HepG2 (cell line): ENCODE results near the gene FAM171A2. TPM values are rescaled to one million over a fixed set of nuclear protein-coding genes. Genes with fewer than 3 reads are reported as not detected.
A peak's percentile ranks its signal among the peaks of the same experiment; 100 is the strongest.

Experiments
- FOSL1 ChIP-seq: sonication (generic); formaldehyde crosslinking; IDR thresholded peaks from 2 replicates; pipeline ENCODE4 v1.9.0; 2021; ENCODE audit warnings: missing genetic modification reagents, borderline replicate concordance
- FOXK2 ChIP-seq: fragments of 450-650 bp; IDR thresholded peaks from 2 replicates; pipeline ENCODE4 v1.6.1; 2016
- HNRNPLL ChIP-seq: fragments of 200-400 bp; formaldehyde crosslinking; IDR thresholded peaks from 2 replicates; pipeline ENCODE4 v1.6.1; 2017; ENCODE audit warnings: mild to moderate bottlenecking, low read depth, low read length; ENCODE audit not compliant: poor library complexity, severe bottlenecking
- LBX2 ChIP-seq: sonication (generic); formaldehyde crosslinking; IDR thresholded peaks from 2 replicates; pipeline ENCODE4 v1.5.0; 2020; ENCODE audit warnings: missing genetic modification reagents, mild to moderate bottlenecking, borderline replicate concordance
- MAF1 ChIP-seq: sonication (generic); formaldehyde crosslinking; IDR thresholded peaks from 2 replicates; pipeline ENCODE4 v1.5.0; 2020; ENCODE audit warnings: missing genetic modification reagents, borderline replicate concordance
- MAX ChIP-seq: IDR thresholded peaks from 2 replicates; pipeline ENCODE4 v1.6.1; 2012; ENCODE audit warnings: inconsistent platforms
- MYC ChIP-seq: sonication (generic); formaldehyde crosslinking; IDR thresholded peaks from 2 replicates; pipeline ENCODE4 v1.9.0; 2021; ENCODE audit warnings: missing genetic modification reagents, borderline replicate concordance
- PCBP1 ChIP-seq: fragments of 200-400 bp; formaldehyde crosslinking; IDR thresholded peaks from 2 replicates; pipeline ENCODE4 v1.6.1; 2017; ENCODE audit warnings: mild to moderate bottlenecking, low read depth, low read length, borderline replicate concordance
- SP4 ChIP-seq: sonication (generic); formaldehyde crosslinking; IDR thresholded peaks from 2 replicates; pipeline ENCODE4 v1.8.1; 2023; ENCODE audit warnings: mild to moderate bottlenecking, missing genetic modification reagents
- TFDP1 ChIP-seq: IDR thresholded peaks from 2 replicates; pipeline ENCODE4 v1.6.1; 2016; ENCODE audit warnings: missing compliant biosample characterization, missing genetic modification reagents, borderline replicate concordance
- YY1 ChIP-seq: IDR thresholded peaks from 2 replicates; pipeline ENCODE4 v1.6.1; 2011; ENCODE audit warnings: low read length, low read depth, moderate library complexity, mild to moderate bottlenecking; ENCODE audit not compliant: insufficient read depth, insufficient replicate concordance
- ZFP62 ChIP-seq: sonication (generic); formaldehyde crosslinking; IDR thresholded peaks from 2 replicates; pipeline ENCODE4 v1.4.0; 2020; ENCODE audit warnings: missing genetic modification reagents
- ZMYM4 ChIP-seq: sonication (generic); formaldehyde crosslinking; IDR thresholded peaks from 2 replicates; pipeline ENCODE4 v1.8.1; 2023; ENCODE audit warnings: mild to moderate bottlenecking, missing genetic modification reagents
- ZNF329 ChIP-seq: sonication (generic); formaldehyde crosslinking; IDR thresholded peaks from 2 replicates; pipeline ENCODE4 v1.9.0; 2021; ENCODE audit warnings: low read depth, mild to moderate bottlenecking, missing genetic modification reagents
- ZNF407 ChIP-seq: sonication (generic); formaldehyde crosslinking; IDR thresholded peaks from one replicate; pipeline ENCODE4 v1.5.1; 2020; ENCODE audit warnings: mild to moderate bottlenecking, missing genetic modification reagents; ENCODE audit errors: not compliant biosample characterization
- ZNF546 ChIP-seq: sonication (generic); formaldehyde crosslinking; conservative IDR thresholded peaks from 2 replicates; pipeline ENCODE4 v1.8.1; 2023; ENCODE audit warnings: mild to moderate bottlenecking, missing genetic modification reagents
- ZNF549 ChIP-seq: sonication (generic); formaldehyde crosslinking; IDR thresholded peaks from 2 replicates; pipeline ENCODE4 v1.5.0; 2020; ENCODE audit warnings: missing genetic modification reagents
- ZNF563 ChIP-seq: sonication (generic); formaldehyde crosslinking; IDR thresholded peaks from 2 replicates; pipeline ENCODE4 v1.8.0; 2022; ENCODE audit warnings: mild to moderate bottlenecking, moderate library complexity, missing genetic modification reagents
- ZNF564 ChIP-seq: sonication (generic); formaldehyde crosslinking; IDR thresholded peaks from 2 replicates; pipeline ENCODE4 v1.8.1; 2023; ENCODE audit warnings: mild to moderate bottlenecking, missing genetic modification reagents
- ZSCAN22 ChIP-seq: sonication (generic); formaldehyde crosslinking; IDR thresholded peaks from 2 replicates; pipeline ENCODE4 v1.4.0; 2020; ENCODE audit warnings: mild to moderate bottlenecking, missing genetic modification reagents
- ZSCAN30 ChIP-seq: sonication (generic); formaldehyde crosslinking; IDR thresholded peaks from 2 replicates; pipeline ENCODE4 v1.5.0; 2020; ENCODE audit warnings: mild to moderate bottlenecking, missing genetic modification reagents
- polyA plus RNA-seq, 8 experiments: library from polyadenylated mRNA; depleted of rRNA in 3 of 8; stranded (reverse) in 7 of 8; unstranded in 1 of 8; fragments of >200 nt; fragmentation: Illumina TruSeq in 4 of 8; extraction: Trizol in 4 of 8; gene quantifications; 2 replicates each; pipeline versions ENCODE4 v1.2.1 to v1.2.3, GENCODE V29; 2011 to 2016; ENCODE audit warnings: low read depth in 4 of 8, missing spikeins in 1 of 8, mixed read lengths in 1 of 8; ENCODE audit not compliant: insufficient read depth in 1 of 8
- total RNA-seq, 5 experiments: library from RNA; depleted of rRNA; stranded (reverse); fragments of >200 nt; fragmentation: Illumina TruSeq; extraction: Trizol; gene quantifications; 2 replicates each; pipeline ENCODE4 v1.2.3, GENCODE V29; 2016; ENCODE audit warnings: low read depth in 1 of 5

FAM171A2 gene
- total and polyA plus RNA-seq, 2 of the 13 experiments (the other 11 are each of a cell fraction or from before 2014, with no cell fraction given) = 1.8 to 3.6 TPM

DNA sequence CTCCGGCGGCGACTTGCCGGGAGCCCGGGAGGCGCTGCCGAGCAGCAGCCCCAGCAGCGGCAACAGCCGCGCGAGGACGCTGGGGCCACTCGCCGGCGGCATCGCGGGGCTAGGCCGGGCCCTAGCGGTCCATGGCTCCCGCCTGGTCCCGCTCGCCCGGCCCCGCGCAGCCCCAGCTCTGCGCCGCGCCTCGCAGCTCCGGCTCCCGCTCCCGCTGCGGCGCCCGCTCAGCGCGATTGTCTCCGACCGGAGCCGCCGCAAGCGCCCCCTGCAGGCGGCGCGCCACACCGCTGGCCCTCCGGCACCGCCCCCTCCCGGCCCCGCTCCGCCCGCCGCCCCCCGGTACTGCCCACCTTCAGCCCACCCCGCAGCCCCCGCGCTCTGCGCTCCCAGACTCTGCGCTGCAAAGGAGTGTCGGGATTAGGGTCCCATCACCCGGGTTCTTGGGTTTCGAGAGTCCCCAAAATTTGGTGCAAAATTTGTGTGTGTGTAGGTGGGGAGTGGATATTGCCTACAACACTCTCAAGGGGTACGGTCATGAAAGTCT lies at the start of gene FAM171A2 (continued):
- TF ChIP-seq FOSL1 (no peak), FOXK2 (no peak), ZSCAN22 (no peak), ZNF407 (CRISPR knock-in tag) (no peak), SP4 (peak; percentile 66), ZNF549 (no peak), ZFP62 (CRISPR knock-in tag) (no peak), MYC (CRISPR knock-in tag) (0 out of 2 replicates have a peak, but pooled peaks have one; percentile 17), ZNF546 (0 out of 2 replicates have a peak, but pooled peaks have one; percentile 58), PCBP1 (no peak), ZNF564 (CRISPR knock-in tag) (no peak), ZMYM4 (no peak), TFDP1 (CRISPR knock-in tag) (peak; percentile 85; the same call in 1 of the 2 replicates), HNRNPLL (peak; percentile 32), MAF1 (CRISPR knock-in tag) (no peak), ZSCAN30 (CRISPR knock-in tag) (no peak), YY1 (peak; percentile 77), ZNF329 (CRISPR knock-in tag) (peak; percentile 79), ZNF563 (CRISPR knock-in tag) (peak; percentile 73; the same call in 1 of the 2 replicates), MAX (peak; percentile 81), LBX2 (CRISPR knock-in tag) (no peak)
